Measurements from ENCODE around the gene PLK5. TPM values are rescaled to one million over a fixed set of nuclear protein-coding genes. Genes with fewer than 3 reads are reported as not detected.
"Not testable (repeated sequence)": the region's sequence is repeated elsewhere in the genome, so short reads cannot be mapped to it uniquely, and the experiment has no call there.

Gene PLK5
- total and polyA plus RNA-seq, 2 experiments from 2014 or later = 0.87 to 1.2 TPM

- no peaks in the 10 kb centered on the region for H3K9me3 ChIP-seq (ENCODE audit: low read depth)
- no peak overlapping the region for H3K4me3 ChIP-seq
- H3K36me3 ChIP-seq = no peaks in the 10 kb centered on the region
- no peak for DNase-seq (ENCODE audit: low read depth in 1 of 2, low spot score in 1 of 2)
- peaks cover 63% of the 10 kb centered on the region for H3K27me3 ChIP-seq
- TF ChIP-seq, protein P1, sequence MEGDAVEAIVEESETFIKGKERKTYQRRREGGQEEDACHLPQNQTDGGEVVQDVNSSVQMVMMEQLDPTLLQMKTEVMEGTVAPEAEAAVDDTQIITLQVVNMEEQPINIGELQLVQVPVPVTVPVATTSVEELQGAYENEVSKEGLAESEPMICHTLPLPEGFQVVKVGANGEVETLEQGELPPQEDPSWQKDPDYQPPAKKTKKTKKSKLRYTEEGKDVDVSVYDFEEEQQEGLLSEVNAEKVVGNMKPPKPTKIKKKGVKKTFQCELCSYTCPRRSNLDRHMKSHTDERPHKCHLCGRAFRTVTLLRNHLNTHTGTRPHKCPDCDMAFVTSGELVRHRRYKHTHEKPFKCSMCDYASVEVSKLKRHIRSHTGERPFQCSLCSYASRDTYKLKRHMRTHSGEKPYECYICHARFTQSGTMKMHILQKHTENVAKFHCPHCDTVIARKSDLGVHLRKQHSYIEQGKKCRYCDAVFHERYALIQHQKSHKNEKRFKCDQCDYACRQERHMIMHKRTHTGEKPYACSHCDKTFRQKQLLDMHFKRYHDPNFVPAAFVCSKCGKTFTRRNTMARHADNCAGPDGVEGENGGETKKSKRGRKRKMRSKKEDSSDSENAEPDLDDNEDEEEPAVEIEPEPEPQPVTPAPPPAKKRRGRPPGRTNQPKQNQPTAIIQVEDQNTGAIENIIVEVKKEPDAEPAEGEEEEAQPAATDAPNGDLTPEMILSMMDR (IDR thresholded peaks at IDR 0.05; ENCODE audit: low read depth, low read length) = no peak
- no peaks in the 10 kb centered on the region for H3K4me1 ChIP-seq (ENCODE audit: low read depth)
- H3K27ac ChIP-seq = no peak overlapping the region
Measured at GRCh38 chr19:1528596-1529429, 4.9 kb downstream of the PLK5 start.

GRCh38 chr19:1529430-1529816 lies 5.5 kb downstream of the PLK5 start:
- H3K27me3 ChIP-seq = peaks cover 57% of the 10 kb centered on the region
- TF ChIP-seq, protein P1 (IDR thresholded peaks at IDR 0.05; ENCODE audit: low read depth, low read length) = no peak

DNA sequence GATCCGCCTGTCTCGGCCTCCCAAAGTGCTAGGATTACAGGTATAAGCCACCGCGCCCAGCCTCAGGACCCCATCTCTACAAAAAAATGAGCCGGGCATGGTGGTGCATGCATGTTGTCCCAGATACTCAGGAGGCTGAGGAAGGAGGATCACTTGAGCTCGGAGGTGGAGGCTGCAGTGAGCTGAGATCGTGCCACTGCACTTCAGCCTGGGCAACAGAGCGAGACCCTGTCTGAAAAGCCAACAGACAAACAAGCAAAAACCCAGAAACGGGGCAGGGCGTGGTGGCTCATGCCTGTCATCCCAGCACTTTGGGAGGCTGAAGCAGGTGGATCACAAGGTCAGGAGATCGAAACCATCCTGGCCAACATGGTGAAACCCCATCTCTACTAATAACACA lies 7.0 kb downstream of the PLK5 start:
- not testable (repeated sequence) for H3K36me3 ChIP-seq; H3K27ac ChIP-seq; H3K4me1 ChIP-seq (ENCODE audit: low read depth); DNase-seq (ENCODE audit: low read depth in 1 of 2, low spot score in 1 of 2); H3K4me3 ChIP-seq; H3K9me3 ChIP-seq (ENCODE audit: low read depth)
- H3K27me3 ChIP-seq = peaks cover 43% of the 10 kb centered on the region

More at GRCh38 chr19:1529430-1529816, 5.5 kb downstream of the PLK5 start:
- Histone ChIP-seq H3K4me1 (ENCODE audit: low read depth) (no peaks in the 10 kb centered on the region), H3K27ac (no peak overlapping the region), H3K36me3 (no peaks in the 10 kb centered on the region), H3K9me3 (ENCODE audit: low read depth) (no peaks in the 10 kb centered on the region), H3K4me3 (no peak overlapping the region)
- DNase-seq (ENCODE audit: low read depth in 1 of 2, low spot score in 1 of 2) = no peak

DNA sequence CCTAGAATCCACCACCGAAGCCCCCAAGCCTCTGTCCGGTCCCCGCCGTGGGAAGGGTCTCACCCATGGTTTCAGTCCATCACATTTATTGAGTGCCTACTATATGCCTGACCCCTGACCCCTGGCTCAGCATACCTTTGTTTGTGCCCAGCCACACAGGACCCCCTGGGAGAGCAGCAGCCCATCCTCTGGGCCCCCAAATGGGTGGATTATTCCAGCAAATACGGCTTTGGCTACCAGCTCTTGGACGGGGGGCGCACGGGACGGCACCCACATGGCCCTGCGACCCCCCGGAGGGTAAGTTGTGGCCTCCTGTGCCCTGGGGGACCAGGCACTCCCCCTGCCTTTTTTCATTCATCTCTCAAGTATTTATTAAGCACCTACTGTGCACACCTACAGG lies 7.7 kb downstream of the PLK5 start:
- Histone ChIP-seq H3K27me3 (peaks cover 36% of the 10 kb centered on the region), H3K9me3 (ENCODE audit: low read depth) (no peaks in the 10 kb centered on the region), H3K36me3 (no peaks in the 10 kb centered on the region), H3K4me3 (no peak overlapping the region), H3K4me1 (ENCODE audit: low read depth) (no peaks in the 10 kb centered on the region), H3K27ac (no peak overlapping the region)
- DNase-seq (ENCODE audit: low read depth in 1 of 2, low spot score in 1 of 2) = no peak
- TF ChIP-seq, protein P1 (IDR thresholded peaks at IDR 0.05; ENCODE audit: low read depth, low read length) = no peak

GRCh38 chr19:1532003-1532402 lies 8.1 kb downstream of the PLK5 start:
- Histone ChIP-seq H3K4me3 (no peak overlapping the region), H3K27ac (no peak overlapping the region), H3K9me3 (ENCODE audit: low read depth) (no peaks in the 10 kb centered on the region), H3K36me3 (no peaks in the 10 kb centered on the region), H3K27me3 (peaks cover 31% of the 10 kb centered on the region), H3K4me1 (ENCODE audit: low read depth) (no peaks in the 10 kb centered on the region)
- TF ChIP-seq, protein P1 (IDR thresholded peaks at IDR 0.05; ENCODE audit: low read depth, low read length) = no peak
- no peak for DNase-seq (ENCODE audit: low read depth in 1 of 2, low spot score in 1 of 2)

- Histone ChIP-seq H3K27ac (no peak overlapping the region), H3K27me3 (peaks cover 20% of the 10 kb centered on the region), H3K4me1 (ENCODE audit: low read depth) (no peaks in the 10 kb centered on the region), H3K36me3 (no peaks in the 10 kb centered on the region), H3K9me3 (ENCODE audit: low read depth) (no peaks in the 10 kb centered on the region), H3K4me3 (no peak overlapping the region)
- no peak for DNase-seq (ENCODE audit: low read depth in 1 of 2, low spot score in 1 of 2)
- TF ChIP-seq, protein P1 (IDR thresholded peaks at IDR 0.05; ENCODE audit: low read depth, low read length) = no peak
Measured at GRCh38 chr19:1533510-1534150, 9.8 kb downstream of the PLK5 start.
